Glomerular visceral epithelial cell (primary cell): Measurements from ENCODE around the gene CLECL1.
"Not testable (repeated sequence)": the region's sequence is repeated elsewhere in the genome, so short reads cannot be mapped to it uniquely, and the experiment has no call there.

Source experiments
- DNase-seq: peaks from one replicate; pipeline ENCODE4 v3.0.0-alpha.2; 2016; ENCODE audit errors: extremely low spot score

Gene CLECL1

DNA sequence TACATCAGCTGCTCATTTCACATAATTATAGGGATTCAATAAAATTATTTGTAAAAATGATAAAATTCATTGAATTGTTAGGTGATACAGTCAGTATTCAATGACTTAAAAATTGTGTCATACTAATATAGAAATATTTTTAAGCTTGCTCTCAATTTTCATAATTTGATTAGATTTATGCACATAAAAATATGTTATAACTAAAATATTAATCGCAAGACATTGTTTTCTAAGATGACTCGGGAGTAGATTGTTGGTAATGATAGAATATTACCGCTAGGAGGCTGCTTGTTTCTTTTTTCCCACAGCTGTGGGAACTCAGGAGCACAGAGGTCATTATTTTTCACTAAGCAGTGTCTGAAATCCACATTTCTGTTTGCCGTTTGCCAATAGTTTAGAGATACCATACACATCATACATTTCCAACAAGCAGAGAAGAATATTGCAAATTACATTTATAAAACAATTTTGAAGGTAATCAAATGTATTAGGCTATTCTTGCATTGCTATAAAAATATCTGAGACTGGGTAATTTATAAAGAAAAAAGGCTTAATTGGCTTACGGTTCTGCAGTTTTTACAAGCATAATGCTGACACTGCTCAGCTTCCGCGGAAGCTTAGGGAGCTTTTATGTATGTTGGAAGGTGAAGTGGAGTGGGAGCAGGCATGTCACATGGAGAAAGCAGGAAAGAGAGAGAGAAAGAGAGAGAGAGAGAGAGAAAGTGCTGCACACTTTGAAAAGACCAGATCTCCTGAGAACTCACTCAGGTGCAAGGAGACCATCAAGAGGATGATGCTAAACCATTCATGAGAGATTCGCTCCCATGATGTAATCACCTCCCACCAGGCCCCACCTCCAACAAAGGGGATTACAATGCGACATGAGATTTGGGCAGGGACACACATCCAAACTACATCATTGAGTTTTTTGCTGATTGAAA lies 18.6 kb upstream of the CLECL1 start:
- peak; percentile 28 for DNase-seq

DNA sequence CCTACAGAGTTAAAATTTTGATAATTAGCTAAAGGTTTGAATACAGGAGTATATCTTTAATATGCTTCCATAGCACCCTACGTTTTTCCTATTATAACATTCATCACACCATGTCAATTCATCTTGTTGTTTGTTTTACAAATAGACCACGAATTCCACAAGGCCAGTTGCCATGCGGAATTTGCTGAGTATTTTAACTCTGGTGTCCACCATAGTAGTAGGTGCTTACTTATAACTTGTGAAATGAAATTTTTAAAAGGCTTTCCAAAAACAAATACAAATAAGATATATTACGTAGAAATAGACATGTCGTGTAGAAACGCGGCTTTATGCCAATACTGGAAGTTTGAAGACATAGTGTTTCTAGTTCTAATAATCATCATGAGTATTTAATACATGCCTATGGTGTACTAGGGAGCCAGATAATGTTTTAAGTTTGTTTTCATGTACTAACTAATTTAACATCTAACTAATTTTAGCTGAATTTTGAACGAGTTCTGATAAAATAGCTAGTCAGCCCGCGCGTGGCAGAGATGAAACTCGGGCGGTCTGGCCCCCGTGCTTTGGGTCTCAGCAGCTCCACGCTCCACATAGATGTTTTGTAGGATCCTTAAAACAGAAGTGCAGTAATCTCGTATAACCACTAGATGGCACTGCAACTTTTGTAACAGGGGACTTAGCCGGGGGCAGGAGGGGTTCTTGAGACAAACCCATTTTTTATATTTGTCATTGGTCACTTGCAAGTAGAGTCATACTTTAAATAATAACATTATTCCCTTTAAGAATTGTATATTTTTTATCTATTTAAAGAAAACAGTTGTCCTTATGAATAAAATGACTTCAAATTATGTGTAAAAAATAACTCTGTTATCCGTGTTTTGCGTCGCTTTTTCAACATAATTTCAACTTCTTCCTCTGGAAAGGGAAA lies 17.6 kb upstream of the CLECL1 start:
- DNase-seq: peak; percentile 58

DNA sequence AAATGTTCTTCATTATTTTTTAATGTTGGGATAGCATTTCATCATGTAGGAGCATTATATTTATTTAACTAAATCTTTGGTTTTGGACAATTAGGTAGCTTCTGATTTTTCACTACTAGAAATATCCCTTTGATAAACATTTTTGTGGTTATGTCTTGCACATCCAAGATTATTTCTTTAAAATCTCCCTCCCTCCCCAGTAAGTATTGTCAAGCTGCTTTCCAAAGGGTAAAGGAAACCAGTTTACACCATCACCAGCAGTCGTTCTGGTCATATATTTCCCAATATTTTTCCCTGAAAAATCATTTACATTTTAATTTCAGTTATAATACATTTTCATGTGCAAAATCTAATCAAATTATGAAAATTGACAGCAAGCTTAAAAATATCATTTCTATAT lies 16.7 kb upstream of the CLECL1 start:
- DNase-seq: no peak

DNA sequence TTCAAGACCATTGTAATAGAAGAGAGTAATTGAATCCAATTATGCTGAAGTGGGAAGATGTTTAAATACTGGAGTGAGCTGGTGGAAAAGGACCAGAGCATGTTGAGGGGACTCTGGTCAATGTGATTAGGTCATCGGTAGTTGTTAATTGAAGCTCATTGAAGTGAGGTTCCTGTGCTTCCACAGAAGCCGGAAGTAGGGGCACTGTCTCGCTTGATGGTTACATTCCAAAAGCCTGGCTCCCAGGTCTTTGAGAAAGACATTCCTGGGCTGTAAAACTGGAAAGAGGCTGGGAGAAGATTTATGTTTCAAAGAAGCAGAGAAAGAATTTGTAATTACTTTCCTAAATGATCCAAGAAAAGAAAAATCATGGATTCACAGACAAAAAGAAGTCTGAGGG lies 12.3 kb upstream of the CLECL1 start:
- DNase-seq: peak; percentile 68

DNA sequence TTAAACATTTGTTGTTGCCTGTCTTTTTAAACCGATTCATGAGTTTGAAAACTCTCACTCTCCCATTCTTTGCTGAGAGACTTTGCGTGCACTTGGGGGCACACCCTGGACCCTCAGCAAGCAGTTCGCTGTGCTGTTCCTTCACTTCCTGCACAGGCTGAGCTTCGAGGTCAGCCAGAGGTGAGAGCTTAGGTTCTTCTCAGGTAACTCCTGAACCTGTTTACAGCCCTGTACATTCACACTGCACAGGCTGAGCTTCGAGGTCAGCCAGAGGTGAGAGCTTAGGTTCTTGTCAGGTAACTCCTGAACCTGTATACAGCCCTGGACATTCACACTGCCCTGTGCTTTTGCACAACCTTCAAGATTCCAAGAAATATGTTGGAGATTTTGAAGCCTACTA lies 9.8 kb upstream of the CLECL1 start:
- no peak for DNase-seq

DNA sequence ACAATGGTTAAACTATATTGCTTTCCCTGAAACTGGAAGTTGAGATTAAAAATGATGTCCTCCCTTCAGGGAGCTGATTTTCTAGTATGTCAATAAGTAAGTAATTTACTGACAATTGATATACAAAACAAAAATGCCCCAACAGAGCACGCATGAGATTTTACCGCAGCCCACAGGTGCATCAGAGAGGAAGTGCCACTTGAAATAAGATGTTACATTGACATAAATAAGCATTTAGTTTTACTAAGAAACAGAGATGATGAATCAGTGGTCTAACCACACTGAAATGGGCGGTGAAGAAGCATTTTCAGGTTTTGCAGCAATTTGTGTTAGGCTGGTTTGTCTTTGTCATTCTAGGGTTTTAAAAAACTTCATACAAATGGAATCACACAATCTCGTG lies 8.8 kb upstream of the CLECL1 start:
- DNase-seq: no peak

DNA sequence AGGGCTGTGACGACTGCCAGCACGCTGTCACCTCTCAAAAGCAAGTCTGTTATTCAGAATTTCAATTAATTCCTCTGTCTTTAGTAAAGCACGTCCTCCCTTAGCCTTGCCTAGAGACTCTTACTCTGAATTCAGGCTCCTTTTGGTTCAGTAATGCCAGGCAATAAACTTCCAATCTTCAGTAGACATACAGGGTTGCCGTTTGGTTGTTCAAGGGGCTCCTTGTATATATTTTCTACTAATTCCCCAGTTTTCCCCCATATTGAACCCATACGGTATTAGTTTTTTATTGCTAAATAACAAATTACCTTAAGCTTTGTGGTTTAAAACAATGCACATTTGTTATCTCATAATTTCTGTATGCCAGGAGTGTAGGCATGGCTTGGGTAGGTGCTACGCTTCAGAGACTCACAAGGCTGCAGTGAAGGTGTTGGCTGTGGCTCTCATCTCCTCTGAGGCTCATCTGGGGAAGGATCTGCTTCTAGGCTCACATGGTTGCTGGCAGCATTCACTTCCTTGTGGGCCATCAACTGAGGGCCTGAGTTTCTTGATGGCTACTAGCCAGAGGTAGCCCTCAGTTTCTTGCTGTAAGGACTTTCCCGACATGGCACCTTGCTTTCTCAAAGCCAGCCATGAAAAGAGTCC lies 7.3 kb upstream of the CLECL1 start:
- DNase-seq: no peak

DNA sequence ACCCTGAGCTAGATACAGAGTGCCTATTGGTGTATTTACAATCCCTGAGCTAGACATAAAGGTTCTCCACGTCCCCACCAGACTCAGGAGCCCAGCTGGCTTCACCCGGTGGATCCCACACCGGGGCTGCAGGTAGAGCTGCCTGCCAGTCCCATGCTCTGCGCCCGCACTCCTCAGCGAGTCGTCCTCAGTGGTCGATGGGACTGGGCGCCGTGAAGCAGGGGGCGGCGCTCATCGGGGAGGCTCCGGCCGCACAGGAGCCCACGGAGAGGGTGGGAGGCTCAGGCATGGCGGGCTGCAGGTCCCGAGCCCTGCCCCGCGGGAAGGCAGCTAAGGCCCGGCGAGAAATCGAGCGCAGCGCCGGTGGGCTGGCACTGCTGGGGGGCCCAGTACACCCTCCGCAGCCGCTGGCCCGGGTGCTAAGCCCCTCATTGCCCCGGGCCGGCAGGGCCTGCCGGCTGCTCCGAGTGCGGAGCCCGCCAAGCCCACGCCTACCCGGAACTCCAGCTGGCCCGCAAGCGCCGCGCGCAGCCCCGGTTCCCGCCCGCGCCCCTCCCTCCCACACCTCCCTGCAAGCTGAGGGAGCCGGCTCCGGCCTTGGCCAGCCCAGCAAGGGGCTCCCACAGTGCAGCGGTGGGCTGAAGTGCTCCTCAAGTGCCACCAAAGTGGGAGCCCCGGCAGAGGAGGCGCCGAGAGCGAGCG lies 6.7 kb upstream of the CLECL1 start:
- not testable (repeated sequence) for DNase-seq

DNA sequence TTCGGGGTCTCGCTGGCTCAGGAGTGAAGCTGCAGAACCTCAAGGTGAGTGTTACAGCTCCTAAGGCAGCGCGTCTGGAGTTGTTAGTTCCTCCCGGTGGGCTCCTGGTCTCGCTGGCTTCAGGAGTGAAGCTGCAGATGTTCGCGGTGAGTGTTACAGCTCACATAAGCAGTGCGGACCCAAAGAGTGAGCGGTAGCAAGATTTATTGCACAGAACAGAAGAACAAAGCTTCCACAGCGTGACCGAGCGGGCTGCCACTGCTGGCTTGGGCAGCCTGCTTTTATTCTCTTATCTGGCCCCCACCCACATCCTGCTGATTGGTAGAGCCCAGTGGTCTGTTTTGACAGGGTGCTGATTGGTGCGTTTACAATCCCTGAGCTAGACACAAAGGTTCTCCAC lies 6.0 kb upstream of the CLECL1 start:
- not testable (repeated sequence) for DNase-seq

DNA sequence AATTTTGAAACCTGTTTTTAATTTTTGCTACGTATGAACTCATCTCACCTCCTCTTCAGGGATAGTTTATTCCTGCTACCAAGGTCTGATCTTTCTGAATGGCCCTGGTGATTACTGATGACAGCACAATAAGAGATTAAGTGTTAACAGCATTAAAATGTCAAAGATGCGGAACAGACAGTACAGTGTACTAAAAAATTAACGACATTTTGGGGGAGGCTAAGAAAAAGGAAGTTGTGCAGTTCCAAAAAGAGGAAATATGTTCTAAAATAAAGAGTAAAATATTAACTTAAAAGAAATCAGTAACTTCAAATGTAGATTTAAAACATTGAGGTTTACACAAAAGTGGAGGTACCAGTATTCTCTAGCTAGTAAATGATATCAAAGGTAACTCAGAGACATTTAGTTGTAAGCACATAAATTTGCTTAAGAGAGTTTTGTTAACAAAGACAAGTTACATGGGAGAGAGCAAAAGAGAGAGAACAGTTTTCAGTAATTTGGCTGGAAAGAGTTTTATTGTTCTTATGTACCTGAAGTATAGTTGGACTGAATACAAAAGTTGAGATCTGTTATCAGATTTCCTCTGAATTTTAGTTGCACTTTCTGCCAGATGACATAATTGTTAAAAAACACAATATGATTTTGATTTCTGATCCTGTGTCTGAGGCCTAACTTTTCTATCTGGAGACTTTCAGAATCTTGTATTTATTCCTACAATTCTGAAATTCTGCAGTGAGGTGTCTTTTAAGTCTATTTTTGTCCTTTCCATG lies 4.2 kb upstream of the CLECL1 start:
- no peak for DNase-seq

DNA sequence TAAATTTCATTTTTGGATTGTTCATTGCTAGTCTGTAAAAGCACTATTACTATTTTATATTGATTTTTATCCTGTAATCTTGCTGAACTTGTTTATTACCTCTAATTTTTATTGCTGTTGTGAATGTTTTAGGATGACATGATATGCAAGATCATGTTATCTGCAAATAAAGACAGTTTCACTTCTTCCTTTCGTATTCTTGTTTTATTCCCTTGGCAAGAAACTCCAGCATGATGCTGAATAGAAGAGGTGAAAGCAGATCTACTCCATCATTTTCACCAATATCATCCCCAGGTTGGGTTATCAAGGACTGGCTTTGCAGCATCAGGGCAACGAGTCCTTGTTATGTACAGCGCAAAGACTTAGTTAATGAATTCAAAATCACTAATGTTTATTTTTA lies 2.7 kb upstream of the CLECL1 start:
- DNase-seq: no peak

DNA sequence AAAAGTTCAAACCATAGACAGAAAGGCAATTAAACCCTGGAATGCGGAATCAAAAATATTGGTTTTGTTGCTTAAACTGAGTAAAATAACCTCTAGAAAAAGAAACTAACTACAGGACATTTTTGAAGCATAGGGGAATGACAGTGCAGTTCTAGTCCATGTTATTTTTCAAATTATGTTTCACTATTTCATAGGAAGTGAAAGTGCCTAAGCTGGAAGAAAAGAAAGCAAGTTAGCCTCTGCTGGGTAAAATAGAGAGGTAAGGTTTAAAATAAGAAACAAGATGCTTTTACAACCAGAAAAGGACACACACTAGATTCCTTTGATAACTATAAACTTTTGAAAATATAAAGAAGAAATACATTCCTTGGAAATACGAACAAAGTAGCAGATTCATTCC lies 1.1 kb downstream of the CLECL1 start:
- no peak for DNase-seq

DNA sequence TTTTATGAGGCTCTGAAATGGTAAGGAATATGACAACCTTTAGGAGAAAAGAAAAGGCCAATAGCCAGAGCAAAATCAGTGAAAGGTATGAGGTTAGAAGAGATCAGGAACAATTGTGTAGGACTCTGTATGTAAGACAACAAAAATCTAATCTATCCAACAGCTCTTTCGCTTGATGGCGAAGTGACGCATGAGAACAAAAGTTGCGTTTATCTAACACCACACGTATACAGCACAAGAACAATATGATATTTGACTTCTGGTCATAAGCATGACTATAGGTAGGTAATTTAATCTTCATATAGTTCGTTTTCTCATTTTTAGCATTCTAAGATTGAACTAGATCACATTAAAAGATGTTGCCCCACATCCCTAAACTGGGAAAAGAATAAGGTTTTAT lies 1.5 kb downstream of the CLECL1 start:
- DNase-seq: no peak

DNA sequence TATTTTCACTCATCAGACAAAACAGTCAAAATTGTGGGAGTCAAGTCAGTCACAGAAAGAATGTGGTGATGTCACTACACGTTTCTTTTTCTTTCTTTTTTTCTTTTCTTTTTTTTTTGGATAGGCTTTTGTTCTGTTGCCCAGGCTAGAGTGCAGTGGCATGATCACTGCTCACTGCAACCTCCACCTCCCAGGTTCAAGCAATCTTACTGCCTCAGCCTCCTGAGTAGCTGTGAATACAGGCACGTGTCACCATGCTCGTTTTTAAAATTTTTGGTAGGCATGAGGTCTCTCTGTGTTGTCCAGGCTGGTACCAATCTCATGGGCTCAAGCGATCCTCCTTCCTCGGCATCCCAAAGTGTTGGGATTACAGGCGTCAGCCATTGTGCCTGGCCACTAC lies 2.3 kb downstream of the CLECL1 start:
- DNase-seq: no peak

DNA sequence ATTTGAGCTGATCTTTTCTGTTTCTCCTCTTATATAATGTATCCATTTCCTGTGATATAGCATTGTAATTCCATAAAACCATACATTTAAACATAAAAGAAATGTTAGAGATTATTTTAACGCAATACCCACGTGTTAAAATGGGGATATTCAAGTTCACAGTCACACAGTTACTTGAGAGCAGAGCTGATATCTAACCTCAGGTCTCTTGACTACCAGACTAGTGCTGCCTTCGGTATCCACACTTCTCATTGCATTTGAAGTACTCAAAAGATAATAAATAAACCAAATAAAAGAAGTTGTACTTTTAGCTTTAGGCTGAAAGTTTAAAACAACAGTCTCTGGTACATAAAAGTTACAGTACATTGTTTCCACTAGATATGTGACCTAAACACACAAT lies 2.9 kb downstream of the CLECL1 start:
- DNase-seq: no peak

DNA sequence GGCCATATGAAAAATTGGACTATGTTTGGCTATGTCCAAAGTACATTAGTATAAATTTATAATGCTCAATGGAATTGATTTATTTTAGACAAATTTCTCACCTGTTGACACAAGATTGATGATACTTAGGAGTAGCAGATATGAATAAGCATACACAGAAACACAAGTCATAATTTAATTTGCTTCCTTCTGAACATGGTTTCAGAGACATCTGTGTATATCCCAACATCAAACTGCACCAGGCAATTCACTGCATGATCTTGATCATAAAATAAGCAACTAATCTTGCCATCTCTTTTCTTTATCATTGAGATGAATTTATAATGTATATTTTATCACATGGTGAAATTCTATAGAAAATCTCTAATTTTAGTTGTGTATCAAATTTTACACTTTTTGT lies 3.8 kb downstream of the CLECL1 start:
- no peak for DNase-seq

DNA sequence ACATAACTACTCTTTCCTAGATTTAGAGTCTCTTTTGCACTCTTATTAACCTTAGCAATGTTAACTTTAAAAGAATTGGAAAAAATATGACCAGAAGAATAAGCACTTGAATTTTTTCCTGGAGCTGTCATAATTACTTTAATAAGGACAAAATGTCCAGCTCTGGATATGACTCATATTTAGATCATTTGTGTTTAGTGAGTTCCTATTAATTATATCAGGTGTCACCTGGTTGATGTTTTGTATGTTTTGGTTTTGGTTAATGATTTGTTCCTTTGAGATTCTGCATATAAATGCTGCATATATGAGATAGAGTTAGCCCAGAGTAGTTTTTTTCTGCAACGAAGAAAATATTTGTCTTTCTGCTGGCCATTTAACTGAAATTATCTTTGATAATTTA lies 5.1 kb downstream of the CLECL1 start:
- no peak for DNase-seq

DNA sequence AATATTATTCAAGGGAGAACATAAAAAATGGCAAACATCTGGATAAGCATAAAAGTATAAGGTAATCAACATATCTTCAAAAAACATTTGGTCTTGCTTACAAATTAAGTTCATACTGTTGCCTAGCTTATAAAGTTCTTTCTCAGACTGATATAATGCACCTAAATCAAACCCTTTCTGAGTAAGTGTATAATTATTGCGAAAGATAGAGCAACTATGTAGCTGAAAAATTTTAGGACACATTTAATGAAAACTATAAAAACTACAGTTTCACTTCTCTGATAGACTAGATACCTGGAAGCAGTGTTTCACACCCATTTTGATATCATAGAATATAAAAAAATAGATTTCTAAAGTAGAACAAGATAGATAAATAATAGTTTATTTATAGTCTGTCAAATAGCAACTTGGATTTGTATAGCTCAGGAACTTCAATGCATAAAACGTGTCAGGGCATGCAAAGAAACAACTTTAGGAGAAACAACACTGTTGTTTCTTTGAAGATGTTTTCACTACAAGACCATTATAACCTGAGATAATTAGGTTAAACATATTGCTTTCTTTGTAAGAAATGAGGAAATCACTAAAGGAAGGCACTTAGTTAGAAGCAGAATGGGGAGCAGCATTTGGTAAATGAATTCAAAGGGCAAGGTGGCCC lies 7.6 kb downstream of the CLECL1 start:
- no peak for DNase-seq

DNA sequence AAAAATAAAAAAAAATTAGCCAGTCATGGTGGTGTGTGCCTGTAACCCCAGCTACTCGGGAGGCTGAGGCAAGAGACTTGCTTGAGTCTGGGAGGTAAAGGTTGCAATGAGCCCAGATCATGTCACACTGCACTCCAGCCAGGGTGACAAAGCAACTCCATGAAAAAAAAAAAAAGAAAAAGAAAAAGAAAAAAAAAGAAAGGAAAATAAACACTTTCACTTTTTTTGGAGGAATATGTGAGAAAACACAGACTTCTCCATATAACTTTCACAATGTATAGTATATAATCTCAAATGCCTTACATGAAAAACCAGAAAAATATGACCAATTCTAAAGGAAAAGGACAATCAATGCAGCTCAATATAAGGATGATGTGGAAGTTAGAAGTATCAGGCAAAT lies 8.9 kb downstream of the CLECL1 start:
- no peak for DNase-seq

DNA sequence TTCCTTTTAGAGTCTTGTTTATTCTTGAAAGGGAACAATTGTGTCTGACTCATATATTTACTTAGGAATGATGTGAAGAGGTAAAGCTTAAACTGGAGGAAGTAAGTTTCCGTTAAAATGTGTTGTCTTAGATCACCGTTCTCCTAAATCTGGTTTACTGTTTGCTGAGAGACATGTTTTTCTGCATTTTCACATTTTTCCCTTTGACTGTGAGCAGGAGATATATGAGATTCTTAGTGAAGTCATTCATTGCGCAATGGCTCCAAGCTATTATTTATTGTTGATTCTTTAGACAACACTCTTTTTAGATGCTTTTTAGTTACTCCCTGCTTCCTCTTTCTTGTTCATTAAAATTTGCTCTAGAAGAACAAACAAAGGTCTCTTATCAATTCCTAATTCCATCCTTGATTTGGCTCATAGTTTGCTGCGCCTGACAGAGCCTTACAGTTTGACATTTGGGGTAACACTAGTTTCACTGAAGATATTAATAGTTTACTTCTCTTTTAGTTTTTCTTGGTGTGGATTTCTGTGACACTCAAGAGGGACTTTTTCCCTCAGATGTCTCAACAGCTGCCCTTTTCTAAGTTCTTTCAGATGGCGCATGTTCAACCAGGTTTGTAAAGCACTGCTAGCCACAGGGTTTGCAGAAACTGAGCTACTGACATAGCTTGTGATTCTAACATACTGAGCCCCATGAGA lies 11.4 kb downstream of the CLECL1 start:
- DNase-seq: no peak
